SU-DHL-6 (cell line): ENCODE results near the gene NADK.

Source experiments
- EZH2phosphoT487 ChIP-seq: fragments of 200-600 bp; sonication (generic), shearing (Covaris generic); conservative IDR thresholded peaks from 2 replicates; pipeline ENCODE4 v1.6.1; 2018; ENCODE audit warnings: mild to moderate bottlenecking, antibody characterized with exemption, low read length, moderate library complexity, mixed read lengths
- TF ChIP-seq, protein P1 (sequence below): fragments of 200-600 bp; sonication (generic); IDR thresholded peaks from one replicate; pipeline ENCODE4 v1.5.1; 2017; ENCODE audit warnings: antibody characterized with exemption, mild to moderate bottlenecking, low read length, moderate library complexity; ENCODE audit not compliant: insufficient read depth, poor library complexity, severe bottlenecking

DNA sequence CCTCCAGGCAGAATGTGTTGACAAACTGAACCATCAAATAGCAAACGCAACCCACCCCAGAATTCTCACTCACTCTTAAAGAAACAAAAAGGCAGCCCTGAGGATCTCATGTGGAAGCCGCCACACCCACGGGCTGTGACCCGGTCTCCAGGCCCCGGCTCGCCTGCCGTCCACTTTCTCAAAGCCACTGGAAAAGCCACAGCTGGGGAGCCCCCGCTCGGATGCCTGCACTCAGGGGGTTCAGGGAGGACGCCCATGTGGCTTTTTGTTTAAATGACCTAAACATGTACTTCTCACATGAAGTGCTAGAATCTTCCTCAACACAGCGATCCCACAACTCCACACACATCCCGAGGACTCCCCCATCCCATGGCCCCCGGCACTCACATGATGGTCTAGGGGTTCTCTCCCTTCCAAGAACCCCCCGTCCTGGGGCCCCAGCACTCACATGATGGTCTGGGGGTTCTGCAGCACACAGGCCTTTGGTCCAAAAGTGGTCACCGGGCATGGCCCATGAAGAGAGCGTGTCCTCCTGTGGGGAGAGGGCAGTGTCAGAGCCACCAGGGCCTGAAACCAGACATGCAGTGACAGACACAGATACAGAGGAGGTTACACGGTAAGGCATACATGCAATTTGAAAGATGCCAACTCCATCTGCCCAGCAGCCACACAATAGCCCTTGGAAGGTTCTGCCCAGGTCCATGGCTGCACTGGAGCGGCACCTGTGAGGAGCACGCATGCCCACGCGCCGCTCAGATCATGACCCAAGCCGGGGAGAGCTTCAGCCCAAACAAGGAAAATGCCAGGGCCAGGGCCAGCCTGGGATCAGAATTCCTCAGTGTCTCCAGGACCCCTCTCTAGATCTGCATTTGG is 16.5 kb downstream of the NADK start:
- TF ChIP-seq EZH2phosphoT487: no peak
- TF ChIP-seq, protein P1, sequence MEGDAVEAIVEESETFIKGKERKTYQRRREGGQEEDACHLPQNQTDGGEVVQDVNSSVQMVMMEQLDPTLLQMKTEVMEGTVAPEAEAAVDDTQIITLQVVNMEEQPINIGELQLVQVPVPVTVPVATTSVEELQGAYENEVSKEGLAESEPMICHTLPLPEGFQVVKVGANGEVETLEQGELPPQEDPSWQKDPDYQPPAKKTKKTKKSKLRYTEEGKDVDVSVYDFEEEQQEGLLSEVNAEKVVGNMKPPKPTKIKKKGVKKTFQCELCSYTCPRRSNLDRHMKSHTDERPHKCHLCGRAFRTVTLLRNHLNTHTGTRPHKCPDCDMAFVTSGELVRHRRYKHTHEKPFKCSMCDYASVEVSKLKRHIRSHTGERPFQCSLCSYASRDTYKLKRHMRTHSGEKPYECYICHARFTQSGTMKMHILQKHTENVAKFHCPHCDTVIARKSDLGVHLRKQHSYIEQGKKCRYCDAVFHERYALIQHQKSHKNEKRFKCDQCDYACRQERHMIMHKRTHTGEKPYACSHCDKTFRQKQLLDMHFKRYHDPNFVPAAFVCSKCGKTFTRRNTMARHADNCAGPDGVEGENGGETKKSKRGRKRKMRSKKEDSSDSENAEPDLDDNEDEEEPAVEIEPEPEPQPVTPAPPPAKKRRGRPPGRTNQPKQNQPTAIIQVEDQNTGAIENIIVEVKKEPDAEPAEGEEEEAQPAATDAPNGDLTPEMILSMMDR: no peak
